ENCODE results near the gene NDUFA13.

DNA sequence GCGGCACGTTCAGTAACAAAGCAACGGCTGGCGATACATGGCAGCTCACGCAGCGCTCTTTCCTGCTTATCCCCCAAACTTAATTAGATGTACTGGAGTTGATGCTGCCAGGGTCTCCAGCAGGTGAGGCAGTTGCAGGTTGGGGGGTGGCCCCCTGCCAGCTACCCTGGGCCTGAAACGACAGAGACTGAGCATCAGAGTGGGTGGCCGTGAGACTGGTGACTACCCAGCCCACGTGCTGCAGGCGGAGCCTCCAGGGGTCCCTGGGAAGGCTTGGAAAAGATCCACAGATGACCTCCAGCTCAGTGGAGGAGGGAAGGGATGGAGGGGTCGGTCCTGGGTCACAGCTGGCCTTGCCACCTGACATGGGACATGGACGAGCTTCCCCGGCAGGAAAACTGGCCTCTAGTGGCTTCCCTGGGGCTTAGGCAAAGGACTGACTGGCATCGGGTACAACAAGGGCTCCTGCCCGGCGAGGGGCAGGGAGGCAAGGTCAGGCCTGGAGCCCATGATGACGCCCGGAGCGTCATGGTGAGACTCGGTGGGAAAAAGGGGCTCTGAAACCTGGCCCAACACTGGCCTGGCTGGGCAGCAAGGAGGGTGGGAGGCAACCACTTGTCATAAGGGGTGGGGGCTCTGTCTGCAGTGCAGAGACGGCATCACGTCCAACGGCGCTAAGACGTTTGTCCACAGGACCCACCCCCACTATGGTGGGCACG is 46.1 kb downstream of the NDUFA13 start:
- TF ChIP-seq CTCF (IDR thresholded peaks at IDR 0.05) (no peak), POLR2A (IDR thresholded peaks at IDR 0.05) (no peak)
